H1 (cell line): ENCODE data around the gene SNRPB.

ENCODE experiments used
- CHD1 ChIP-seq: IDR thresholded peaks from 2 replicates; pipeline ENCODE4 v1.6.1; 2012; ENCODE audit warnings: low read depth, low read length, improper control_type of control experiment
- CHD2 ChIP-seq: IDR thresholded peaks from 2 replicates; pipeline ENCODE4 v1.6.1; 2012; ENCODE audit warnings: low read length, improper control_type of control experiment
- EGR1 ChIP-seq: IDR thresholded peaks from 2 replicates; pipeline ENCODE4 v1.6.1; 2011; ENCODE audit warnings: low read depth, low read length, borderline replicate concordance
- EP300 ChIP-seq, 2 experiments: IDR thresholded peaks; 1 replicate in 1 of 2; 2 replicates in 1 of 2; pipeline ENCODE4 v1.6.1; 2011 to 2012; ENCODE audit warnings: low read depth in 2 of 2, low read length in 2 of 2, mild to moderate bottlenecking in 2 of 2, borderline replicate concordance in 1 of 2, inconsistent platforms in 1 of 2, moderate library complexity in 1 of 2
- PHF8 ChIP-seq: fragments of 200-600 bp; sonication (generic); conservative IDR thresholded peaks from 2 replicates; pipeline ENCODE4 v1.7.1; 2012; ENCODE audit warnings: low read depth, mild to moderate bottlenecking, inconsistent platforms, low read length, moderate library complexity
- RAD21 ChIP-seq, 2 experiments: IDR thresholded peaks in 1 of 2; conservative IDR thresholded peaks in 1 of 2; 2 replicates each; pipeline ENCODE4 v1.6.1; 2011; ENCODE audit warnings: low read depth in 2 of 2, low read length in 2 of 2, improper control_type of control experiment in 1 of 2, inconsistent platforms in 1 of 2, mild to moderate bottlenecking in 1 of 2, moderate library complexity in 1 of 2
- RFX5 ChIP-seq: IDR thresholded peaks from 2 replicates; pipeline ENCODE4 v1.6.1; 2011; ENCODE audit warnings: low read depth, low read length, improper control_type of control experiment, borderline replicate concordance
- RNF2 ChIP-seq: fragments of 200-900, 300-1000 bp; sonication (generic); IDR thresholded peaks from 2 replicates; pipeline ENCODE4 v1.7.1; 2016; ENCODE audit warnings: borderline replicate concordance, low read depth, mild to moderate bottlenecking, antibody characterized with exemption, low read length; ENCODE audit not compliant: poor library complexity, severe bottlenecking; ENCODE audit errors: missing control alignments
- SP2 ChIP-seq: IDR thresholded peaks from 2 replicates; pipeline ENCODE4 v1.6.1; 2012; ENCODE audit warnings: mild to moderate bottlenecking, low read length, inconsistent platforms
- TEAD4 ChIP-seq: IDR thresholded peaks from 2 replicates; pipeline ENCODE4 v1.6.1; 2012; ENCODE audit warnings: low read depth, low read length, inconsistent platforms, mixed read lengths
- YY1 ChIP-seq: IDR thresholded peaks from 2 replicates; pipeline ENCODE4 v1.6.1; 2011; ENCODE audit warnings: low read depth, mild to moderate bottlenecking, low read length
- TF ChIP-seq, protein P1 (sequence below): IDR thresholded peaks from 2 replicates; pipeline ENCODE4 v1.6.1; 2011; ENCODE audit warnings: low read length, improper control_type of control experiment
- TF ChIP-seq, protein P2 (sequence below), 3 experiments: IDR thresholded peaks; 1 replicate in 2 of 3; 2 replicates in 1 of 3; pipeline versions ENCODE4 v1.5.1 to v1.6.1; 2011; ENCODE audit warnings: low read length in 3 of 3, mild to moderate bottlenecking in 3 of 3, inconsistent platforms in 2 of 3, low read depth in 1 of 3, moderate library complexity in 1 of 3; ENCODE audit not compliant: insufficient read depth in 1 of 3; ENCODE audit errors: control extremely low read depth in 1 of 3

DNA sequence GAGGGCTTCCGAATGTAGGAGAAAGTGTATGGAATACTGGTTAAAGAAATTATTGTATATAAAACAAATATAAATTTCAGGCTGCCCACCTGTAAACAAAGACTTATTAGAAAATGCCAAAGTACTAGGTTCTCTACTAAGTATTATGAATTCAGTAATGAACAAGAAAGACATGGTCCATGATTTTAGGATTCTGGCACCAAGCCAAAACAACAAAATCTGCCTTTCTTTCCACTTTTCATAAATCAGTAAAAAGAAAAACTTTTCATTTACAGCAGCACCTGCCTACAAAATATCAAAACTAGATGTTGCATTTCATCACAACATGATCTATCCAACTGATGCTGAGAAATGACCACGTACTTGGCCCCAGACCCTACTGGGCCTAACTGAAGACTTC lies 14.5 kb upstream of the SNRPB start:
- TF ChIP-seq, protein P1, sequence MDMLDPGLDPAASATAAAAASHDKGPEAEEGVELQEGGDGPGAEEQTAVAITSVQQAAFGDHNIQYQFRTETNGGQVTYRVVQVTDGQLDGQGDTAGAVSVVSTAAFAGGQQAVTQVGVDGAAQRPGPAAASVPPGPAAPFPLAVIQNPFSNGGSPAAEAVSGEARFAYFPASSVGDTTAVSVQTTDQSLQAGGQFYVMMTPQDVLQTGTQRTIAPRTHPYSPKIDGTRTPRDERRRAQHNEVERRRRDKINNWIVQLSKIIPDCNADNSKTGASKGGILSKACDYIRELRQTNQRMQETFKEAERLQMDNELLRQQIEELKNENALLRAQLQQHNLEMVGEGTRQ: no peak
- TF ChIP-seq EP300 (IDR thresholded peaks at IDR 0.05; ENCODE audit: borderline replicate concordance in 1 of 2, low read depth in 2 of 2, low read length in 2 of 2): no peak
- no peak for TF ChIP-seq RAD21 (IDR thresholded peaks at IDR 0.05 in 1 of 2, conservative IDR thresholded peaks at IDR 0.05 in 1 of 2; ENCODE audit: low read depth in 2 of 2, low read length in 2 of 2)
- TF ChIP-seq YY1: no peak
- TF ChIP-seq, protein P2, sequence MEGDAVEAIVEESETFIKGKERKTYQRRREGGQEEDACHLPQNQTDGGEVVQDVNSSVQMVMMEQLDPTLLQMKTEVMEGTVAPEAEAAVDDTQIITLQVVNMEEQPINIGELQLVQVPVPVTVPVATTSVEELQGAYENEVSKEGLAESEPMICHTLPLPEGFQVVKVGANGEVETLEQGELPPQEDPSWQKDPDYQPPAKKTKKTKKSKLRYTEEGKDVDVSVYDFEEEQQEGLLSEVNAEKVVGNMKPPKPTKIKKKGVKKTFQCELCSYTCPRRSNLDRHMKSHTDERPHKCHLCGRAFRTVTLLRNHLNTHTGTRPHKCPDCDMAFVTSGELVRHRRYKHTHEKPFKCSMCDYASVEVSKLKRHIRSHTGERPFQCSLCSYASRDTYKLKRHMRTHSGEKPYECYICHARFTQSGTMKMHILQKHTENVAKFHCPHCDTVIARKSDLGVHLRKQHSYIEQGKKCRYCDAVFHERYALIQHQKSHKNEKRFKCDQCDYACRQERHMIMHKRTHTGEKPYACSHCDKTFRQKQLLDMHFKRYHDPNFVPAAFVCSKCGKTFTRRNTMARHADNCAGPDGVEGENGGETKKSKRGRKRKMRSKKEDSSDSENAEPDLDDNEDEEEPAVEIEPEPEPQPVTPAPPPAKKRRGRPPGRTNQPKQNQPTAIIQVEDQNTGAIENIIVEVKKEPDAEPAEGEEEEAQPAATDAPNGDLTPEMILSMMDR (IDR thresholded peaks at IDR 0.05; ENCODE audit: control extremely low read depth in 1 of 3, insufficient read depth in 1 of 3, low read depth in 1 of 3, low read length in 3 of 3): no peak
- no peak for TF ChIP-seq SP2
- no peak for TF ChIP-seq CHD2
- TF ChIP-seq CHD1: no peak
- no peak for TF ChIP-seq RFX5
- TF ChIP-seq EGR1: no peak
- TF ChIP-seq RNF2: no peak
- TF ChIP-seq TEAD4: no peak
- no peak for TF ChIP-seq PHF8
